Panc1 (cell line): Measurements from ENCODE around the gene TFEB. TPM values are rescaled to one million over a fixed set of nuclear protein-coding genes. Genes with fewer than 3 reads are reported as not detected.

Experiments used
- ATAC-seq: fragments of 200-7000 bp; cut with Tn5 transposase; 2 replicates; pipeline ENCODE4 v1.9.1; 2020; ENCODE audit warnings: mild to moderate bottlenecking, moderate library complexity
- BruUV-seq: library from RNA; stranded (reverse); fragments of 400-500 nt; replicated peaks from 2 replicates; lab custom pipeline; 2021; lab: Mats Ljungman, UMichigan
- CTCF ChIA-PET: fragments of 300-600 bp; sonication (Branson Sonifier 250); formaldehyde crosslinking; loops from one replicate; lab custom pipeline; 2022; ENCODE audit warnings: antibody characterized with exemption; lab: Charles Lee
- POLR2A ChIA-PET: fragments of 300-600 bp; sonication (Branson Sonifier 250); formaldehyde crosslinking; loops from one replicate; lab custom pipeline; 2022; ENCODE audit warnings: antibody characterized with exemption; lab: Charles Lee
- DNase-seq: peaks from one replicate; pipeline ENCODE4 v3.0.0-alpha.2; 2010; ENCODE audit warnings: low read depth, low spot score
- H3K27ac ChIP-seq: 2 replicates; pipeline ENCODE4 v1.5.1; 2011; ENCODE audit warnings: mild to moderate bottlenecking, low read length, inconsistent platforms
- H3K27me3 ChIP-seq: fragments of 200-500 bp; sonication (Bioruptor generic); 2 replicates; pipeline ENCODE4 v1.6.0; 2014; ENCODE audit warnings: low read length, inconsistent platforms; ENCODE audit not compliant: control insufficient read depth, insufficient read depth
- H3K36me3 ChIP-seq: fragments of 200-500 bp; sonication (Bioruptor generic); 2 replicates; pipeline ENCODE4 v1.5.1; 2014; ENCODE audit warnings: inconsistent platforms, mild to moderate bottlenecking, low read length, moderate library complexity; ENCODE audit not compliant: control insufficient read depth, insufficient read depth
- H3K4me1 ChIP-seq: 2 replicates; pipeline ENCODE4 v1.5.1; 2011; ENCODE audit warnings: inconsistent platforms, mild to moderate bottlenecking, low read length, moderate library complexity; ENCODE audit not compliant: control insufficient read depth, insufficient read depth
- H3K4me3 ChIP-seq, 2 experiments: 2 replicates each; pipeline ENCODE4 v1.5.1; 2011 to 2012; ENCODE audit warnings: low read depth in 2 of 2, low read length in 2 of 2, mild to moderate bottlenecking in 2 of 2, inconsistent platforms in 1 of 2, moderate library complexity in 1 of 2
- H3K9me3 ChIP-seq: fragments of 200-500 bp; sonication (Bioruptor generic); 2 replicates; pipeline ENCODE4 v1.5.1; 2014; ENCODE audit warnings: low read depth, mild to moderate bottlenecking, inconsistent platforms, low read length, moderate library complexity; ENCODE audit not compliant: control insufficient read depth, insufficient read depth
- POLR2AphosphoS5 ChIP-seq: IDR thresholded peaks from 2 replicates; pipeline ENCODE4 v1.6.1; 2012; ENCODE audit warnings: mild to moderate bottlenecking, low read depth, low read length, moderate library complexity
- REST ChIP-seq, 2 experiments: IDR thresholded peaks; 2 replicates each; pipeline ENCODE4 v1.6.1; 2011 to 2012; ENCODE audit warnings: low read depth in 2 of 2, control low read depth in 1 of 2, low read length in 1 of 2, mild to moderate bottlenecking in 1 of 2, moderate library complexity in 1 of 2; ENCODE audit not compliant: insufficient read depth in 1 of 2
- SIN3A ChIP-seq: IDR thresholded peaks from 2 replicates; pipeline ENCODE4 v1.6.1; 2012; ENCODE audit warnings: low read depth, mild to moderate bottlenecking, low read length, moderate library complexity, borderline replicate concordance; ENCODE audit not compliant: insufficient read depth
- TCF7L2 ChIP-seq: IDR thresholded peaks from 2 replicates; pipeline ENCODE4 v1.6.1; 2011; ENCODE audit warnings: mild to moderate bottlenecking, low read depth, low read length, inconsistent platforms
- in situ Hi-C: cut with HindIII; loops from 2 replicates; pipeline ENCODE4 v1.10.0; 2016; ENCODE audit warnings: low sequenced_read_pairs, low pct_unique_long_range_greater_than_20kb
- intact Hi-C: fragments of 100-400 bp; cut with micrococcal nuclease; formaldehyde crosslinking; loops from one replicate; pipeline ENCODE4 v1.10.0; 2022; ENCODE audit not compliant: unreplicated experiment
- total RNA-seq: library from RNA; stranded (reverse); gene quantifications from one replicate; pipeline ENCODE4 v1.2.1, GENCODE V29; 2021; ENCODE audit not compliant: unreplicated experiment
- TF ChIP-seq, protein P1 (sequence below): fragments of 450-650 bp; IDR thresholded peaks from 2 replicates; pipeline ENCODE4 v1.5.1; 2017; ENCODE audit warnings: mild to moderate bottlenecking

TFEB gene
- total RNA-seq, 1 experiment from 2014 or later = 13.3 TPM

GRCh38 chr6:41690541-41691330 is 44.7 kb downstream of the TFEB start:
- Histone ChIP-seq H3K27ac (no peak overlapping the region), H3K4me1 (no peaks in the 10 kb centered on the region), H3K36me3 (no peaks in the 10 kb centered on the region), H3K4me3 (no peak overlapping the region), H3K27me3 (no peaks in the 10 kb centered on the region), H3K9me3 (no peaks in the 10 kb centered on the region)
- intact Hi-C loops = no loop called here
- DNase-seq (no peak), ATAC-seq (no peak)
- ChIA-PET POLR2A (interaction anchor here (0.6 kb wide), 1 partner anchor 286 kb away, joined by 3 read pairs; no protein-coding TSS in a partner anchor), CTCF (no interaction called here)
- no TSS peak for BruUV-seq
- TF ChIP-seq REST (IDR thresholded peaks at IDR 0.05; ENCODE audit: insufficient read depth in 1 of 2, low read depth in 2 of 2, low read length in 1 of 2) (no peak), TCF7L2 (no peak), SIN3A (no peak), POLR2AphosphoS5 (no peak)
- TF ChIP-seq, protein P1, sequence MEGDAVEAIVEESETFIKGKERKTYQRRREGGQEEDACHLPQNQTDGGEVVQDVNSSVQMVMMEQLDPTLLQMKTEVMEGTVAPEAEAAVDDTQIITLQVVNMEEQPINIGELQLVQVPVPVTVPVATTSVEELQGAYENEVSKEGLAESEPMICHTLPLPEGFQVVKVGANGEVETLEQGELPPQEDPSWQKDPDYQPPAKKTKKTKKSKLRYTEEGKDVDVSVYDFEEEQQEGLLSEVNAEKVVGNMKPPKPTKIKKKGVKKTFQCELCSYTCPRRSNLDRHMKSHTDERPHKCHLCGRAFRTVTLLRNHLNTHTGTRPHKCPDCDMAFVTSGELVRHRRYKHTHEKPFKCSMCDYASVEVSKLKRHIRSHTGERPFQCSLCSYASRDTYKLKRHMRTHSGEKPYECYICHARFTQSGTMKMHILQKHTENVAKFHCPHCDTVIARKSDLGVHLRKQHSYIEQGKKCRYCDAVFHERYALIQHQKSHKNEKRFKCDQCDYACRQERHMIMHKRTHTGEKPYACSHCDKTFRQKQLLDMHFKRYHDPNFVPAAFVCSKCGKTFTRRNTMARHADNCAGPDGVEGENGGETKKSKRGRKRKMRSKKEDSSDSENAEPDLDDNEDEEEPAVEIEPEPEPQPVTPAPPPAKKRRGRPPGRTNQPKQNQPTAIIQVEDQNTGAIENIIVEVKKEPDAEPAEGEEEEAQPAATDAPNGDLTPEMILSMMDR = no peak
- in situ Hi-C loops = no loop called here

DNA sequence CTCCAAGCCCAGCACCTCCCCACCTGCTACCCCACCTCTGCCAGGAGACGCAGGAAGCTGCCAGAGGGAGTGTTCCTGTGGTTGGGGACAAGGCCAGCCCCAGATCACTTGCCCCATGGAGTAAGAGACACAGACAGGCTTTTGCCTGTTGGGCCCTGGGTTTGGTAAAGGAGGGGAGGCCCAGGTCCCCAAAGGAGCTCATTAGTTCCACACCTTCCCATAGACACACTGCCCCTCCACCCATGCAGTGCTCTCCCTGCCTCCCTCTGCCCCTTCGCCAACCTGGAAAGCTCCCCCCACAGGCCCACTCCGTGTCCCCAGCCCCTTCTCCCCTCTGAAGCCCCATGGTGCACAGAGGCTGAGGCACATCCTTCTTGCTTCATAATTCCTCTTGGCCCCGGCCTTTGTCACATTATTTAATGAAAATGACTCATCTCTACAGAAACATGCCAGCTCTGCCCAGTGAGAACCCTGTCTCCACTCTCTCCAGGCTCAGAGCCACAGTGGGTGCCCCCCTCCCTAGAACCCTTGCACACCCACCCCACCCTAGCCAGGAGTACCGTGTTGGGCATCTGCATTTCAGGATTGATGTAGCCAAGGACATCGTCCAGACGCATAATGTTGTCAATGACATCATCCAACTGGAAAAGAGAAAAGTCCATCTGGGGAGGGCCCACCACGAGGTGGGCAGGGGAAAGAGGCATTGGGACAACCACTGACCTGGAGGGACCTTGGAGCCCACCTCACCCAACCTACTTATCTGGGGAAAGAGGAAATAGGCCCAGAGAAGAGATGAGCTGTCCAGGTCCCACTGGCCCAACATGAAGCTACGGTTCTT is 46.0 kb downstream of the TFEB start:
- H3K27ac ChIP-seq = no peak overlapping the region
- POLR2A ChIA-PET = interaction anchor here (0.6 kb wide), 1 partner anchor 44 kb away, joined by 5 read pairs; no protein-coding TSS in a partner anchor
- TF ChIP-seq POLR2AphosphoS5 (no peak), SIN3A (no peak), TCF7L2 (no peak), REST (IDR thresholded peaks at IDR 0.05; ENCODE audit: insufficient read depth in 1 of 2, low read depth in 2 of 2, low read length in 1 of 2) (no peak)
- TF ChIP-seq, protein P1 = no peak
- in situ Hi-C loops (no loop called here), intact Hi-C loops (loop anchor here (10.0 kb wide), 1 partner anchor 265 kb away; no protein-coding TSS in a partner anchor)
- no peaks in the 10 kb centered on the region for H3K36me3 ChIP-seq
- no peaks in the 10 kb centered on the region for H3K4me1 ChIP-seq
- H3K9me3 ChIP-seq = no peaks in the 10 kb centered on the region
- CTCF ChIA-PET = interaction anchor here (0.5 to 1.9 kb wide), 3 partner anchors 72 to 356 kb away, joined by 4 to 7 read pairs (median 7); no protein-coding TSS in a partner anchor
- H3K4me3 ChIP-seq = no peak overlapping the region
- no peaks in the 10 kb centered on the region for H3K27me3 ChIP-seq
- BruUV-seq = no TSS peak
- no peak for ATAC-seq
- DNase-seq = no peak
